Activated CD4-positive, alpha-beta T cell treated with anti-CD3 and anti-CD28 coated beads, Interleukin-10, Interleukin-2, amounts not matched to agents 100 ng/mL and 50 ng/mL, durations not matched to agents 16 hours and 8 hours (primary cell): ENCODE data around the gene CSGALNACT2.
A peak's percentile ranks its signal among the peaks of the same experiment; 100 is the strongest.
"Not testable (repeated sequence)": the region's sequence is repeated elsewhere in the genome, so short reads cannot be mapped to it uniquely, and the experiment has no call there.

Experiments
- DNase-seq: peaks from one replicate; pipeline ENCODE4 v3.0.0-alpha.2; 2020

CSGALNACT2 gene, protein sequence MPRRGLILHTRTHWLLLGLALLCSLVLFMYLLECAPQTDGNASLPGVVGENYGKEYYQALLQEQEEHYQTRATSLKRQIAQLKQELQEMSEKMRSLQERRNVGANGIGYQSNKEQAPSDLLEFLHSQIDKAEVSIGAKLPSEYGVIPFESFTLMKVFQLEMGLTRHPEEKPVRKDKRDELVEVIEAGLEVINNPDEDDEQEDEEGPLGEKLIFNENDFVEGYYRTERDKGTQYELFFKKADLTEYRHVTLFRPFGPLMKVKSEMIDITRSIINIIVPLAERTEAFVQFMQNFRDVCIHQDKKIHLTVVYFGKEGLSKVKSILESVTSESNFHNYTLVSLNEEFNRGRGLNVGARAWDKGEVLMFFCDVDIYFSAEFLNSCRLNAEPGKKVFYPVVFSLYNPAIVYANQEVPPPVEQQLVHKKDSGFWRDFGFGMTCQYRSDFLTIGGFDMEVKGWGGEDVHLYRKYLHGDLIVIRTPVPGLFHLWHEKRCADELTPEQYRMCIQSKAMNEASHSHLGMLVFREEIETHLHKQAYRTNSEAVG

DNA sequence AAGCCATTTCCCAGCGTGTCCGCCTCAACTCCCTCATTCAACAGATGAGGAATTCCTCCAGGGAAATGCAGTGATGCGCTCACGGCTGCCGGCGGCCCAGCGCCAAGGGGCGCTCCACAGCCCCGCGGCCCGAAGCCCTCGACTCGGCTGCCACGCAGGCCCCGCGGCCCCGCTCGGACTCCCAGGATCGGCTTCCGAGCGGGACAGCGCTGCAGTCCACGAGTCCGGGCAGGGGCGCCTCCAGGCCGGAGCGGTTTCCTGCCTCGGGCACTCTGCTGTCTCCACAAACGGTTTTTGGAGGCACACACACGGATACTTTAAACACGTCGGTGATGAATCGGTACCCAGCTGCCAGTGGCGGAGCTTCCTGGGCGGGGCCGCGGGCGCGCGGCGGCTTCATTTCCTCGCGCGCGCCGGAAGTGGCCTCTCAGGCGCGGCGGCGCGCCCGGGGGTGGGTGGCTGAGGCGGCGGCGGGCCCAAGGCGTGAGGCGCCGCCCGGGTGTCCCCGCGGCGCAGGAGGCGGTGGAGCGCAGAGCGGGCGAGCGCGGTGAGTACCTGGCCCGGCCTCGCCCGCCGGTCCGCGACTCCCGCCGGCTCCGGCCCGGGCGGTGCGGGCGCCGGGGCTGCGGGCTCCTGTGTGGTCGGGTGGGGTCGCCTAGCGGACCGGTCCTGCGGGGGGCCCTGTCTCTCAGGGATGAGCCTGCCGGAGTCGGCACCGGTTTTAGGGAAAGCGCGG lies at the start of gene CSGALNACT2:
Gene CSGALNACT2, plus strand, starts transcription at position 425 of the 736 bp plus-strand sequence. CDS start 16,705 bp downstream, outside the sequence.
- peak; percentile 93 for DNase-seq

GRCh38 chr10:43089519-43089918 lies 48.7 kb upstream of the CSGALNACT2 start:
- no peak for DNase-seq

- DNase-seq, result no peak
Observed at GRCh38 chr10:43090188-43090587, 48.1 kb upstream of the CSGALNACT2 start.

DNA sequence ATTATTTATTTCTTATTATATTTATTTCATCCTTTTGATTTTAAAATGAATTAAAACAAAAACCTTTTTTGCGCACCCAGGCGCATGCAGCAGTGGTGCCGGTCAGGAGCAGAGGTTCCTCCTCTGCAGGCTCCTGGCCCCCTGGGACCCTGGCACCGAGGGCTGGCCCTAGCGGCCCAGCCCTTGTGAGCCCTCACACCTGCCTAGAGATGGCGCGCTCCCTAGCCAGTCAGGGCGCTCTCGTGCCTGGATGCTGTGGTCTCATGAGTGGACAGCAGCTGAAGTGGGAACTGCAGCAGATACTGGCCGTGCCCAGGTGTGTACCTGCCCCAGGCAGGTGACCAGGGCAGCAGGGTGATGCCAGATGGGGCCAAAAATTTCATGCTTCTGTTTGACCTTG lies 47.6 kb upstream of the CSGALNACT2 start:
- DNase-seq, result no peak

DNA sequence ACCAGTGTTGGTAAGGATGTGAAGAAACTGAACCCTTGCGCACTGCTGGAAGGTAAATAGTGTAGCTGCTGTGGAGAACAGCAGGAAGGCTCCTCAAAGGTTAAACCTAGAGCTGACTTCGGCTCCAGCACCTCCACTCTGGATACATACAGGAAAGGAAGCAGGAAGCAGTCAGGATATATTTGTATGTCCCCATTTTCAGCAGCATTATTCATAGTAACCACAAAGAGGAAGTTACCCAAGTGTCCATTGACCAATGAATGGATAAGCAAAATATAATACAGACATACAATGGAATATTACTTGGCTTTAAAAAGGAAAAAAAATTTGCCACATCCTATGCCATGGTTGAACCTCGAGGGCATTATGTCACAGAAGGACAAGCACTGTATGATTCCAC lies 46.4 kb upstream of the CSGALNACT2 start:
- no peak for DNase-seq

- DNase-seq, result no peak
Observed at GRCh38 chr10:43093423-43094076, 44.7 kb upstream of the CSGALNACT2 start.

DNA sequence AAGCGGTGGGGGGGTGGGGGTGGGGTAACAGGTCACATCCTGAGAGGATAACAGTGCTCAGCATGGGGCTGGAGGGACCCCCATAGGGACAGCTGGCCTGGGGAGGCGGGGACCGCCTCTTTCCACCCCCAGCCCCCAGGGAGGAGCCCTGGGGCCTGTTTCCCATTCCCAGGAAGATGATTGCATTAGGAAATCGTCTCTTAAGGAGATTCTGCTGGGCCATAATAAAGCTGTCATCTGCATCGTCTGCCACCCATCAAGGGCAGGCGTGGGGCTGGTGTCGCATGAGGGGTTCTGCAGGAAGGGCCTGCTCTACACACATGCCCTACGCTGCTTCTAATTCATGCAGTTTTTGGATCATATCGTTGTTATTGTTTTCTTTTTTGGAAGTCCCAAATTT lies 44.2 kb upstream of the CSGALNACT2 start:
- DNase-seq, result no peak

GRCh38 chr10:43099339-43099738 lies 38.9 kb upstream of the CSGALNACT2 start:
- DNase-seq, result not testable (repeated sequence)

- DNase-seq, result no peak
Observed at GRCh38 chr10:43099928-43100327, 38.3 kb upstream of the CSGALNACT2 start.

- DNase-seq, result no peak
Observed at GRCh38 chr10:43100366-43100765, 37.9 kb upstream of the CSGALNACT2 start.

DNA sequence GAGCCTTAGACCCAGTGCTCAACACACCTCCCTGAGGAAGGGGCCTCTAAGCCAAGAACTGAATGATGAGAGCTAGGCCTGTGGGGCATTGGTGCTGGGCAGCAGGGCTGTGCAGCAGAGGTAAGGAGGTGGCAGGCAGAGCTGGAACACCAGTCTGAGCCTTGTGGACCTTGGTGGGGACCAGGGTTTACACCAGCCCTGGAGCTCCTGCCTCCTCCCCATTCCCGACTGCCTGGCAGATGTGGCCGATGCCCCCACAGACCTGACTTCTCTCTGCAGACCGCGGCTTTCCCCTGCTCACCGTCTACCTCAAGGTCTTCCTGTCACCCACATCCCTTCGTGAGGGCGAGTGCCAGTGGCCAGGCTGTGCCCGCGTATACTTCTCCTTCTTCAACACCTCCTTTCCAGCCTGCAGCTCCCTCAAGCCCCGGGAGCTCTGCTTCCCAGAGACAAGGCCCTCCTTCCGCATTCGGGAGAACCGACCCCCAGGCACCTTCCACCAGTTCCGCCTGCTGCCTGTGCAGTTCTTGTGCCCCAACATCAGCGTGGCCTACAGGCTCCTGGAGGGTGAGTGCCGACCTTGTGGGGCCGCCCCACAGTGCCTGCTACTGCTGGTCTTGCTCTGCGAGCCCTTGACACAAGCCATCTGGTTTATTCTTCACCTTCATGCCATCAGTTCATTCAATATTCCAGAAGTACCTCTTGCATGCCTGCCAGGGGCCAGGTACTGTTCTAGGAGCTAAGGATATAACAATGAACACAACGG lies 36.0 kb upstream of the CSGALNACT2 start:
- DNase-seq, result no peak

DNA sequence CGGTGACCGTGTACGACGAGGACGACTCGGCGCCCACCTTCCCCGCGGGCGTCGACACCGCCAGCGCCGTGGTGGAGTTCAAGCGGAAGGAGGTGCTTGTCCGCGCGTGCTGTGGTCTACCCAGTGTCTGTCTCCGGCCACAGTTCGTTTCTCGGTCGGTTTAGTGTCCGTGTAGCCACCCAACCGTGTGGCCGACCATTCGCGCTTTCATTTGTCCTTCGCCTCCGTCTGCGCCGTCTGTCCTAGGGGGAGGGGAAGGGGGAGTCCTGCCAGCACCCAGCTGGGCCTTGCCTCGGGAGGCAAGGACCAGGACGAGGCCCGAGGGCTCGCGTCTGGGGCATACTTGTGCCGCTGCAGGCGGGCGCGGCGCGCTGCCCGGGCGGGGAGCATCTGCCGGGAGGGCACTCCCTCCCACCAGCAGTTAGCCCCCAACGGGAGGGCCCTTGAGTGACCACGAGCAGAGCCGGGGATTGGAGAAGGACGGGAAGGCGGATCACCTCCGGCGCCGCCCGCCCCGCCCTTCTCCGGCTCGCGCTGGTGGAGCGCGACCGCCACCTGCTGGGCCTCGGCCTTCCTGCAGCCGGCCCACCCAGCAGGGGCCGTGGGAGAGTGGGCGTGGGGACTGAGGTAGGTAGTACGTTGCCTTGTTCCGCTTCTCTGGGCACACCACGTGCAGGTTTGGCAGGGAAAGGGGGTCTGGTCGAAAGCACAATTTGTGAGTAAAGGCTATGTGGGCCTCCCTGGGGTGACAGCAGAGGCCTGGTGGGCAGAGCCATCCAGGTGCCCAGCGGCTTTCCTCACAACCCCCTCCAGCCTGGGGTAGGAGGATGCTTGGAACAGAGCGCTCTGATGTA lies 32.9 kb upstream of the CSGALNACT2 start:
- peak; percentile 82 for DNase-seq

DNA sequence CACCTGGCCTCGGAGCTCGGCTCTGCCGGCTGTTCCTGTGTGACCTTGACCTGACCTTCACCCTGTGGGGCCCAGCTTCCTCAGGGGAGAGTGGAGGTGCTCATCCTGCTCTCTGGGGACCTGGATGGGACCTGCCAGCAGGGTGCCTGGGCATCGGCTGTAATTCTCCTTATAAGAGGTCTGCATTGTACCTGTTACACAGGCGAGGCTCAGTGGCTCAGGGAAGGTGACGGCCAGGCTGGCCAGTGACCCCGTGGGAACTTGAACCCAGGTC lies 32.4 kb upstream of the CSGALNACT2 start:
- no peak for DNase-seq

GRCh38 chr10:43106256-43107091 lies 31.8 kb upstream of the CSGALNACT2 start:
- no peak for DNase-seq

DNA sequence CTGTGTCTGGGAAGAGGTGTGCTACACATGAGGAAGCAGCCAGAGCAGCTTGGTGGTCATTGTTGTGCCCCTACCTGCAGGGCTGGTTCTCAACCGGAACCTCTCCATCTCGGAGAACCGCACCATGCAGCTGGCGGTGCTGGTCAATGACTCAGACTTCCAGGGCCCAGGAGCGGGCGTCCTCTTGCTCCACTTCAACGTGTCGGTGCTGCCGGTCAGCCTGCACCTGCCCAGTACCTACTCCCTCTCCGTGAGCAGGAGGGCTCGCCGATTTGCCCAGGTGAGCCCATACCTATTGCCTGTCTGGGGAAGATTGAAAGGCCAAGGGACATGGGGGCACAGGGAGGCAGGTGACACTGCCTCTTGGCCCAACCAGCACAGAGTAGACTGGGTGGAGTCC lies 29.3 kb upstream of the CSGALNACT2 start:
- no peak for DNase-seq

GRCh38 chr10:43109671-43110249 lies 28.5 kb upstream of the CSGALNACT2 start:
- no peak for DNase-seq

DNA sequence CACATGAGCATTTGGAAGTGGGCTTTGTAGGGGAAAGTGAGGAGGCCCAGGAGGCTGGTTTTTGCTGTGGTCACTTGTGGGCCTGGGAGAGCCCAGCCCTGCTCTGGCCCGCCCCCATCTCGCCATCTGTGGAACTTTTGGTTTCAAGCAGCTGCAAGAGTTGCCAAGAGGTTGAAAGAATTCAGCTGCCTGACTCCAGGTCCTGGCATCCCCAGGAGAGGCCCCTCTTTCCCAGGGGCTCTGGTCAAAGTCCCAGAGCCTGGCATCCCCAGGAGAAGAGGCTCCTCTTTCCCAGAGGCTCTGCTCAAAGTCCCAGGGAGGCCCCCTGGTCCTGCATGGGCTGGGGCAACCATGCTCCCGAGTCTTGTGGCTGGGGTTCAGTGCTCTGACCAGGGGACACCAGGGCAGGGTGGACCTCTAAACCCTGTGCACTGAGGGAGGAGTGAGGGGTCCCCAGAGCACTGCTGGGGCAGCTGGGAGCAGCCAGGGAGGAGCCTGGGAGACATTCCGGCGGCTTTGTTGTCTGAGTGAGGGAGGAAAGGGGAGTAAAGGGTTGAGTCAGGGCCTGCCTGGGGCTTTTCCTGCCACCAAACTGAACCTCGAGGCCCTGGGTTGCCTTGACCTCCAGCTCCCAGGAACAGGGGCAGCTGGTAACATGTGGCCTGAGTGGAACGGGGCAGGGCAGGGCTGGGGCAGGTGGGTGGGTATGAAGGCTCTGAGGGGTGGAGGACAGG lies 27.7 kb upstream of the CSGALNACT2 start:
- DNase-seq, result no peak

GRCh38 chr10:43111101-43111500 lies 27.1 kb upstream of the CSGALNACT2 start:
- no peak for DNase-seq

GRCh38 chr10:43111921-43112607 lies 26.2 kb upstream of the CSGALNACT2 start:
- DNase-seq, result no peak
